ENCODE results near the gene EVX2.

EVX2 gene

GRCh38 chr2:176095421-176095820, 11.7 kb upstream of the EVX2 start:
- FAIRE-seq: no peak

- FAIRE-seq: no peak
Observed at GRCh38 chr2:176094349-176094748, 10.6 kb upstream of the EVX2 start.

DNA sequence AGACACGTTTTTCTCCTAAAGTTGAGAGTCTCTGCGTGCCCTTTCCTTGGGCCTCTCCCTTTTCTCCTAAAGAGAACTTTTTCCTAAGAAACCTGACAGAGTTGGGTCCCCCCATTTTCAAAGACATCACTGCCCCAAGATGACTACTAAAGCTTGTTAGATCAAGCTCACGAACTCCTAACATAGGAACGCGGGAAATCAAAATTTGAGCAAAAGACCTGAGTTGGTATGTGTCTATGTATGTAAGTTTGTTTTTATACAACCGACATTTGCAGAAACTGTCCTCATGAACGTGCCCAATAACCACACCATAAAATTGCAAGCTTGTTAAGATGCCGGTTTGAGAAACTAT, 10.1 kb upstream of the EVX2 start:
- no peak for FAIRE-seq

- no peak for FAIRE-seq
Observed at GRCh38 chr2:176093145-176093897, 9.6 kb upstream of the EVX2 start.

DNA sequence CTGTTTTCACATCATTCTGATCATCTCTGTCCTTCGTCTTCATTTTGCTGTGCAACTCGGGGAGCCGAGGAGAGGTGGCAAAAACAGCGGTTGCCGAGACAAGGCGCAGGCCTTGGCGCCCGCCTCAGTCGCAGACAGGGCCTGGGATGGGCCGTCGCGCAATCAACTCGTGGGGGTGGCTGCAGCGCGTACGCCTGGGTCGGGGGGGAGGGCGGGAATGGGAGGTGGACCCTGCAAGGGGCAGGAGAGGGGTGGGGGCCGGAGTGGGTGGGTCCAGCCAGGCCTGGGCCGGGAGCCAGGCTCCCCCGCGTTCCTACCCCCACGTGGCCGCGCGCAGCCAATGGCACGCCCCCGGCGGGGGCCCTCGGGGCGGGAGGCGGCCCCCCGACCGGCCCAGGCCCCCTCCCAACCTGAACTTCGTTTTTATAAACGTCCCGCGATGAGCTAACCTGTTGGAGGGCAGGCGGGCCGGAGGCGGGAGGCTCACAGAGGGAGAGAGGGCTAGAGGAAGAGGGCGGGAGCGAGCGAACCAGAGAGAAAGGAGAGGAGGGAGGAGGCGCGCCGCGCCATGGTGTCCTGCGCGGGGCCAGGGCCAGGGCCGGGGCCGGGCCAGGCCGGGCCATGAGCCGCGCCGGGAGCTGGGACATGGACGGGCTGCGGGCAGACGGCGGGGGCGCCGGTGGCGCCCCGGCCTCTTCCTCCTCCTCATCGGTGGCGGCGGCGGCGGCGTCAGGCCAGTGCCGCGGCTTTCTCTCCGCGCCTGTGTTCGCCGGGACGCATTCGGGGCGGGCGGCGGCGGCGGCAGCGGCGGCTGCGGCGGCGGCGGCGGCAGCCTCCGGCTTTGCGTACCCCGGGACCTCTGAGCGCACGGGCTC, 8.7 kb upstream of the EVX2 start, which contains the start of gene HOXD13:
Gene HOXD13, plus strand, starts transcription at position 452 of the 875 bp plus-strand sequence. Its CDS starts 170 bp downstream, at position 622.
- FAIRE-seq: no peak

GRCh38 chr2:176091329-176092258, 7.8 kb upstream of the EVX2 start:
- FAIRE-seq: no peak

DNA sequence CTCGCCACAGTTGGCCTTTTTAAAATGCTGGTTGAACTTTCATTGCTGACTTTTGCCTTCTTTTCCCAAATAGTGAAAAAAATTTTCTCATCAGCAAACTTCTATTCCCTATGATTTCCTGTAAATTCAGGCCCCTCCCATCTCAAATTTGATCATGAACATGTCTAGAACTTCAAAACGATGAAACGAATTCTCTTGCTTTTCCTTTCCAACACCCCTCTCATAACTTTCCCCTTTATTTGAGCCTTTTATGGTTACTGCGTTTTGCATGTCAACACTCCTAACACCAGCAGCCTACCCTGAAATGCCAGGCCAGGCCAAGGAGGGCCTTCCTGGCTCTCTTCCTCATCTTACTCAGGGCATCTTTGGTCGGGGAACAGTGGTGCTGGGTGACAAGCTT, 7.1 kb upstream of the EVX2 start:
- no peak for FAIRE-seq

DNA sequence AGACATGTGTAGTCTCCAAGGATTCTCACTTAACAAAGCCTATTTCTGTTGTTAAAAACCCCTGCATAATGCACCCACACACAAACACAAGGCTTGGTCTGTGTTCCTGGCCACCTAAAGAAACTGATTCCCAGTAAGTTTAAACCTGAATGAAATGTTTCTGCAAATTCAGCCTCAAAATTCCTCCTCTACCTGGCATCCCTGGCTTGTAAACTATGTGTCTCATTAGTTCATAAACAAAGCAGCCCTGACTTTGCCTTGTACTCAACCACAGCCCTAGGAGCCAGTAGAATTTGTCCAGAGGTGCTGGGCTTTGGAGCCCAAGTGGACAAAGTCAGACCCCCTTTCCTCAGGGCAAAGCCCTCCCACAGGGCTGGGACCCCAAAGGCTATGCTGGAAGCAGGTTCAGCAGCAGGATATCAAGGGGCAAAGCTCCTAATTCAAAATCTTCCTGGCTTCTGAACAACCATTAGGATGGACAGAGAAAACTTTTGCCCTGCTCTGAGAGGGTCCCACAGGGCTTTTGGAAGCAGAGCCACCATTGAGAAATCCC, 6.2 kb upstream of the EVX2 start:
- FAIRE-seq: no peak

DNA sequence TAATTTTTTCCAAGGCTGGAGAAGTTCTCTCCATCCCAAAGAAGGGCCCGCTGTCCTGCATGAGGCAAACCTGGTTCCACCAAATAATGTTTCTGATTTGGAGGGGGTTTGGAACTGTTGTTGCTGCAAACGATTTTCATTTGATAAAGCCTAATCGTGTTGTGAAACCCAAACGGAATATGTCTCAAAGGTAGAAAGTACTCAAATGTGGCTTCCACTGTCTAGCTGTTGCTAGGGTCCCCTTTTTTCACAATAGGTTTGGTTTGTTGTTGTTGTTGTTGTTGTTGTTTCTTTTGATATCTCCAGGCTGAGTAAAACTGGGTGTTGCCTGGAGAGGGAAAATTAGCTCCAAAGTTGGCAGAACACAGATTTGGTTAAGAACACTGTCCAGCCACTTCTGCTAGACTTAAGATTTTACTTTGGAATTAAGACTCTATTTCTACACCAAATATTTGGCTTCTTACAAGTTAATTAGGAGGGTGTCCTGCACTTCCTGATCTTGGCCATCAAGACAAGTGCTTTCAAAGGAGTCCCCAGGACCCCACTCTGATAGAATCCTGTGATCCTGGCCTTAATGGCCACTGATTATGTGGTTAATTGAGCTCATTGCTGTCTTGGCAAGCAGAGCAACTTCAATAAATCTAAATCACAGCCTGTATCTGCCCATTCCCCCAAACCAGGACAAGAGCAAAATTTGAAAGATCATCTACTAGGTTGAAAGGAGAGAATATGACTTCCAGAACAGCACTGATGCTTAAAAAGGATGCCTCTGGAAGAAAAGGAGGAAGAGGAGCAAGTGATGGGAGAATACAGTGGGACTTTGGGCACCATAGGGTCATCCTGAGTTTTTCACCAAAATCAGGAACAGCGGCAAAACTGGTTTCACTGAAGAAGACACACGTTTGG, 5.4 kb upstream of the EVX2 start:
- FAIRE-seq: no peak

DNA sequence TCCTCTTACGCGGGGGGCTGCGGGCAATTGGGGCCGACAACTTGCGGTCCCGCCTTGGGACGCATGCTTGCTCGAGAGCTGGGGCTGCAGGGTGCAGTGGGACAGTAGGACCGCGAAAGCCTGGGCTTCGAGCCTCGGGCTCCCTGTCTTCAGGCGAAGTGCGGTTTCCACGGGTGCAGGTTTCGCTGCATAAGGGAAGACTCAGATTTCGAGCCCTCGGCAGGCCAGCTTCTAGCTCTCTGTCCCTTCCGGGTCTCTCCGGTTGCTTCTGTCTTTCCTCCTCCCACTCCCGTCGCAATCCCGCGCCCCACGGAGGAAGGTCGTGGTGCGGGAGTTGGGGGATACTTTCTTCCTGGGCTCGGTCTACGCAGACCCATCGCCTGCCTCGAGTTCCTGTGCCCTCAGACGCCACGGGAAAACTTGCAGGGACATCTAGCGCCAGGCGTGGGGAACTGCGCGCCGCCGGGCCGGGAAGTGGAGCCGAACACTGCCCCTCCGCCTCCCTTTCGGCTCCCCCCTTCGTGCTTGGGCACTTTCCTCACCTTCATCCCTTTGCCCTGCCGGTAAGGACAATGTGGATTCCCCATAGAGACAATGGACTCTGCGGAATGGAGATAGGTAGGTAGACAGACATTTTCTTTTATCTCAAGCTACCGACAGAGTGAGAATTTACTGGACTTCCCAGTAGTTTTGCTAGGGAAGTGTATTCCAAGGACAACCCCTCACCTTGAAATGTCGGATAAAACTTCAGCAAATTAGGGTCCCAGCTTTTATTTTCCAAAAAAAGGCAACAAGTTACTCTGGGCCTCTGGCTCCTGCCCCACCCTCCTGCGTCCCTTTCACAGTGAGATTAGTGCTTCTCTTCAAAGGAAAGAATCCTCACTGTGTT, 4.5 kb upstream of the EVX2 start:
- FAIRE-seq: no peak

GRCh38 chr2:176087330-176088047, 3.7 kb upstream of the EVX2 start:
- FAIRE-seq: no peak

DNA sequence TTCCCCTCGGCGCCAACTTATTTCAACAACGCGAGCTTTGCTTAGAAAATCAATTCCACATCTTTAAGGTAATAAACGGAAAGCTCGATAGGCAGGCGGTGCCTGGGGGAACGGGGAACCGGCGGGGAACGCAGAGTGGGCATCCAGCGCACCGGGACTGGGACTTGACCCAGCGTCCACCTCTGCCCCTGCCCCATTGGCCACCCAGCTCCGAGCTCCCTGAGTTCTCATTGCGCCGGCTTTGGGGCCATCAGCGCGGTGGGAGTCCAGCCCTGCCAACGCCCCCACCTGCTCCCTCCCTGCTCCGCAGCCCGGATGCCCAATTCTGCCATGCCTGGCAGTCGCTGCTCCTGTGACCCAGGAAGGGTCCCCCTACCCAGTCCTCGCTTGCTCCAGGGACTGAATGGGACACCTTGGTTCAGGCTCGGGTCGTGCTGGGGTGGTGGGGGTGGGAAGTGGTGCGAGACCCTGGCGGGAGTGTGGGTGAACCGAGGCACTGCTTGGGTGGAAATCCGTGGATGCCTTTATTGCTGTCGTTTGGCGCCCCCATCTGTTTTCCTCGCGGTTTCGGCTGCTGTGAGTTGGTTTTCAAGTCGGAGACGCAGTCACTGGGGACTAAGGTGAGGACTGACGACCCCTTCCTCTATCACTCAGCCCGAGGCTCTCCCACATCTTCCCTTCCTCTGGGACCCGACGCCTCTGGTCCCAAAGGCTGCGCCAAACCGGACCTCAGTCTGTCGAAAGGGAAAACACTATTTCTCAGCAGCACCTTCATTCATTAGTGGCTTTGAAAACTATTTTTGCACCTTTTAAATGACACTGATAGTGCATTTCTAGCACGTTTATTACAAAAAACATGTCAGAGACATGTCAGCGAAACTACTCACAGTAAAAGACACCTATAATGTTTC, 2.4 kb upstream of the EVX2 start:
- no peak for FAIRE-seq

DNA sequence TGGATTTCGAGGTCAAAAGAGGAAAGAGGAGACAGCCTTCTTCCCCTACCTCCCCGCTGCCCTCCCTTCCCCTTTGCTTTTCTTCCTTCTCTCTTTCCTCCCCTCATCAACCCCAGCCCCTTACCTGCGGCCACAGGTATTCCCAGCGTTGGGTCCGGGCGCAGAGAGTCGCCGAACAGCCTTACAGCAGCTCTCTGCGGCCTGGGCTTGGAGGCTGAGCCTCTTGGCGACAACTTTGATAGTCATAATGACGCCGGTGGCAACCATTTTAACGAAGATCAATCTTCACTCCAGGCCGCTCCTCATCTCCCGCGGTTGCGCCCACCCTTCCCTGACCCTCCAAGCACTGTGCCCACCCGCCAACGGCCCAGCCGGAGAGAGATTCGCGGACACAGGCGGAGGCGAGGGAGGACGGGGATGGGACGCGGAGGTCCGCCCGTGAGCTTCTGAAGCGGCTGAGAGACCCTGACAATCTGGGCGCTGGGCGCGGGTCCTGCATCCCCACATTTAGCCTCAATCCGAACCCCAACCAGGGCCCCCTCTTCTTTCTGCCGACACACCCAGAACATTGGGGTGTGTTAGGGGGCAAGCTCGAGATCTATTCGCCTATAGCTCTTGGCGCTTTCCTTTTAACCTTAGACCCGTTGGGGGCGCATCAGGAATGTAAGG, 1.5 kb upstream of the EVX2 start:
- no peak for FAIRE-seq

DNA sequence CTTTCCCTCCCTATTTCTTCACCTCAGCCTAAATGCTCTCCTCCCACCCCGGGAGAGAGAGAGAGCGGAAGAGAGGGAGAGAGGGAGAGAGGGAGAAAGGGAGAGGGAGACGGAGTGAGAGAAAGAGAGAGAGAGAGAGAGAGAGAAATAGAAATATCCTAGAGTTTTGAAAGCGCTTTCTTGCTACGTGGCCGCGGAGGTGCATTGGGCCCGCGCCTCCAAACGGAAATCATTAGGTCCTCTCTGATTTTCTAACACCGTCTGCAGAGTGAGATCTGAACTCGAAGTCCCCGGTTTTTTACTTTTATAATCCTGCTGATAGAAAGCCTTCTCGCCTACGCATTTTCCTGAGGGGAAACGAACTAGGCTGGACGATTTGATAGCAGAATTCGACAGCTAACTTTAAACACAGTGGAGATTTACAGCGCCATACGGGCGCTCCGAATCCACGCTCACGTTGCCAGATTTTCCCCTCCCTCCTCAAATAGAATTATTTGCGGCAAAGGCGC, 903 bp upstream of the EVX2 start:
- no peak for FAIRE-seq

- FAIRE-seq: no peak
Observed at GRCh38 chr2:176082824-176083751, 674 bp downstream of the EVX2 start.

DNA sequence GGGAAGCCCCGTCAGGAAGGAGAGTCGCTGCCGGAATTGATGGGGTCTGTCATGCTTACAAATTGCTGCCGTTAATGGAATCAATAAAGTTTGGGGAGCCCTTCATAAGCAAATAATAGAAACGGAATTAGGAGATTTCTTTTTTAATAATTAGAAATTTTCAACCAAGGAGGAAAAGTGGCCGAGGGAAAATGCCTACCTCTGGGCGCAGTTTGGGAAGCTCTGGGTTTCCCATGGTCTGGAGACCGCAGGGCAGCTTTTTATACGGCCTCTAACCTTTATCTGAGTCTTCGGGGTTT, 1.3 kb downstream of the EVX2 start:
- FAIRE-seq: no peak
